8988T (cell line): ENCODE measurements around the gene MVB12B.

ENCODE experiments used
- DNase-seq: peaks from one replicate; pipeline ENCODE4 v3.0.0; 2011

The MVB12B gene

GRCh38 chr9:126388964-126389708, 62.5 kb downstream of the MVB12B start:
- no peak for DNase-seq

DNA sequence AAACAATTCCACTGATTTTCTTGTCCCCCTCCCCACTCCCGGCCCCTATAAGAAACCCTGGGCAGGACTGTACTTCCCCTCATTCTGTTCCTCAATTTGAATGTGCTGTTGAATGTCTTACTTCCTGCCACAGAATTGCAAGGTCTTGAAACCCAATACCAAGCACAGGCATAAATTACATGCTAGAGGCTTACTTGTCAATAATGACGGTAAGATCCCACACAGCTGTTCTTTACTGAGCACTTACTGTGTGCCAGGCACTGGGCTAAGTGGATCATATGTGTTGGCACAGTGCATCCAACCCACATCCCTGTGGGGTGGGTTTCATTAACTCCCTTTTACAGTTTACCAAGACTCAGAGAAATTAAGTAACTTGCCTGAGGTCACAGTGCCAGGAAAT, 63.4 kb downstream of the MVB12B start:
- DNase-seq: no peak

DNA sequence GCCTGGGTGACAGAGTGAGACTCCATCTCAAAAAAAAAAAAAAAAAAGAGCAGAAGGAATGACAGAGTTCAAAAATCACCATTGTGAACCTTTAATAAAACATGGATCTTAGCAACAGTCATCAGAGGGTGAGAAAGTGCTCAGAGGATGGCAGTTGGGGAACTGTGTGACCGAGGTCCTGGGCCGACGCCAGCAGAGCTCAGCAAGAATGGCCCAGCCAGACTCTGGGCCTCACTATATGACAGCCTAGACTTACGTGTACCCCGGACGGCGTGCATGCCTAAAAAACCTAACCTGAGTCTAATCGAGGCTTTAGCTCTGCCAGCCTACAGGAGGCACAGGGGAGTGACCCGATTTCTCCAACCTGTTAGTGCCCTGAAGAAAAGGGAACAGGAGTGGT, 64.3 kb downstream of the MVB12B start:
- no peak for DNase-seq

DNA sequence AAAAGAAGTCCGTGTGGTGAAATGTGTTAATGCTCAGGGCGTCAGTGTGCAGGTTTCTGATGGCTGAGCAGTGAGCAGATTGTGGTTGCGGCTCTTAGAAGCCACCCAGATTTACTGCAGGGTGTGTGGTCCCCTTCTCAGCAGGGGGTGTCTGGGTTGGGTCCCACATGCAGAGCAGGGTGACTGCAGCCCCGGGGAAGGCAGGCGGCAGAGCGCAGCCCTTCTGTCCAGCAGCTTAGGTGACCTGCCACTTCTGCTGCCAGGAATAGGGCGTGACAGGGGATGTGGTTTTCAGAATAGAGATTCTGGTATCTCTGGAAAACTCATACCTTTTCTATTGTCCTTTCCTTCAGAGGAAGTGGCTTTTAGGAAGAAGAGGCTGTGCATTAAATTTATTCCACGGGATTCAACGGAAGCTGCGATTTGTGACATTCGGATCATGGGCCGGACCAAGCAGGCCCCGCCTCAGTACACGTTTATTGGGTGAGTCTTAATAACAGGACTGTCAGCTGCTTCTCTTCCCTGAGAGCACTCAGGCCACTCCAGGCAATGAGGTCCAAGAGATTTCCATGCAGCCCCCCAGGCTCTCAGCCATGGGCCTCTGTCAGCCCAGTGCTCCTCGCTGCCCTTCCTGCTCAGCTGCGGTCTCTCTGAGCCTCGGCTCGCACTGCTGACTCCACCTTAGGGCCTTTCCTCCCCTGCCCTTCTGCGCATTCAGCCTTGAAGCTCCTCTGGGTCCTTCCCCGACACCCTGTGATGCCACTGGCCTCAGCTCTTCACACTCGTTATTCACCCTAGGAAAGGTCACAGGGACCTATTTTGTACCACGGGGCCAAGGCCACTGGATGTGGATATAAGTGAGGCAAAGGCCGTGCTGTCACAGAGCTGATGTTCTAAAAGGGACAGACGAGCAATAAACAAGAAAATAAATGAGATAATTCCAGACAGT, 65.4 kb downstream of the MVB12B start:
- DNase-seq: no peak

DNA sequence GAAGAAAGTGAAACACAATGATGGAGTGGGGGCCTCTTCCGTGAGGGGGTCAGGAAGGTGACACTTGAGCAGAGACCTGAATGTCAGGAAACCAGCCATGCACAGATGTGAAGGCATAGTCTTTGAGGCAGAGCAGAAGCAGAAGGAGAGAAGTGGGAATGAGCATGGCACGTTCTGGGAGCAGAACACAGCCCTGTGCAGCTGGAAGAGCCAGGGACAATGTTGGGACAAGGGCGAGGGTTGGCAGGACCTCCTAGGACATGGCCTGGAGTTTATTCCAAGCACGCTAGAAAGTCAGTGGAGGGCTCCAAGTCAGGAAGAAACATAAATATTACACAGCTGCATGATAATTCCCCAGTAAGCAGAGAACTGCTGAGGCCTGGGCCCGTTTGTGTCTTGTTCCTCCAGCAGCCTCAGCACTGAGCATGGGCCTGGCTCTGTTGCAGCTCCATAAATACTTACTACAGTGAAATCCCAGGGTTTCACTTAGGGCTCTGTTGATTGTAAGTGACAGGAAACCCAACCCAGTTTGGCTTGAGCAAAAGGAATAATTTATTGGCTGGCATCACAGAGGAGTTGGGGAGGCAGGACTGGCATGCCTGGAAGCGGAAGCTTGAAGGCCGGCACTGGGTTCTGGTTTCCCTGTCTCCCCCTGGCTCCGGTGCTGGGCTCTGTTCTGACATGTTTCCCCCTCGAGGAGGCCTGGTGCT, 66.2 kb downstream of the MVB12B start:
- DNase-seq: no peak

DNA sequence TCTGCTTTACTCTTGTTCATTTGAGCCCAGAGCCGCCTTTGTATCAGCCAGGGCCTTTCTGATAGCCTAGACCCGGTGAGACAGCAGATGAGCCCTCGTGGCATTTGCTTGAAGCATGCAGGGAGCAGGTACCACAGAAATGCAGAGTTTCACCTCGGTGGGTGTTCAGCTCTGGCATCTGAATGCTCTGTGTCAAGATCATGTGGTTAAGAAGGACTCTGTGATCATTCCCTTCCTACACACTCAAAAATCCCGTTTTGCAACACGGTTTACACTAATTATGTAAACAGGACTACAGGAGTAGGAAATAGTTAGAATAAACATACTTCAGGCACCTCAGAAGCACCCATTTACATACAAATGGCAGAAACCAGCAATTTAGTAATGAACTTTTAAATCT, 67.2 kb downstream of the MVB12B start:
- no peak for DNase-seq

GRCh38 chr9:126394802-126395201, 68.2 kb downstream of the MVB12B start:
- DNase-seq: no peak

DNA sequence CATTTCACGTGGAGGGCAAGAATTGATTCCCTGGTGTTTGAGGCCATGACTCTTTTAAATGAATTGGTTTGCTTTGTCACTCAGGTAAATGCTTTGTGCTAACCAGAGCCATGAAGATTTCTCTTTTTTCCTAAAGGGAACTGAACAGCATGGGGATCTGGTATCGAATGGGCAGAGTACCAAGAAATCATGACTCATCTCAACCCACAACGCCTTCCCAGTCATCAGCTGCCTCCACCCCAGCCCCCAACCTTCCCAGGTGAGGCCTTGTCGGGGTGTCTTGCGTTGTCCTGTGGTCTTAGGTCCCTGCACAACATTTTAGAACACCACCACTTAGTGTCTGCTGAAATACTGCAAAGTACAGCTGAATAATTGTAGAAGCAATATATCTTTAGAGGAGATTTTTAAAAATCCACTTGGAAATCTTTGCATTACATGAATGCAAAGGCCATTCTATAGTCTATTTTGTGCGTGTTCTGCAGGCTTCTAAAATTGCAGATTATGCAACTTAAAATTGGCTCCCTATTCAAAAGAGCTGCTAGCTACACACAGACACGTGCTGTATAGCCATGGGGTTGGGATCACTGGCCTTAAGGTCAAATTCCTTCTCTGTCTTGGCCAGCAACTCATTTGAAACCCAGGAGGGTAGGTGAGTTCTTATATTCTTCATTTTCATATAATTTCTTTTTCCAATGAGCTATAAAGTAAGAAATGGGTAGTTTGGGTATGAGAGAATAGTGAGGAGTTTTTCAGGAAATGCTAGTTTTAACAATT, 69.0 kb downstream of the MVB12B start:
- no peak for DNase-seq

GRCh38 chr9:126397056-126397455, 70.4 kb downstream of the MVB12B start:
- DNase-seq: no peak

DNA sequence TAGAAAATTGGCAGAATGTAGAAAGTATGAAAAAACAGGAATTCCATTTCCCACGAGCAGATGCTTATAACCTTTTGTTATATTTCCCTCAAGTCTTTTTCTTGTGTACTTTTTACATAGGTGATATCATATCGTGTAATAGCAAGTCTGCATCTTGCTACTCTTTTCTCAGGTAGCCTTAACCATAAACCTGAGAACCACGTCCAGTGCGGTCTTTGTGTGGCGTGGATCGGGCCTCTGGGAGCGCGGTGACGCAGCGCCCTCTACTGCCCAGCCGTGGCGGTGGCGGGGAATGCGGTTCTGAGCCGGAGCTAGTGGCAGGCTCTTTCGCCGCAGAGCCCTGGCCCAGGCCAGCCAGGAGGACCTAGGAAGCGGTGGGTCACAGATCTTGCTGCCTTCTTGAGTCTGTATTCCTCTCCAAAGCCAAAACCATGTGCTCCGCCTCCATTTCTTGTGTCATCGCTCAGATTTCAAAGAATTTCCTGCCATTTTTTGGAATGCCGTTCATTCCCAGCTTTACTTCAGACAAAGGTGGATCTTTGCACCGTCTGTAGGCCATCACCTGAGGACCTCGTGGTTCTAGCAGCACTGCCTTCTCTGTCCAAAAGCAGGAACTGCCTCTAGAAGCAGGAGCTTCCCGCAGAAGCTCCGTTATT, 71.9 kb downstream of the MVB12B start:
- peak; percentile 82 for DNase-seq

GRCh38 chr9:126399251-126399650, 72.6 kb downstream of the MVB12B start:
- DNase-seq: no peak

GRCh38 chr9:126399789-126400188, 73.2 kb downstream of the MVB12B start:
- DNase-seq: no peak

- DNase-seq: no peak
Measured at GRCh38 chr9:126400571-126400970, 73.9 kb downstream of the MVB12B start.

GRCh38 chr9:126401107-126401506, 74.5 kb downstream of the MVB12B start:
- no peak for DNase-seq

- no peak for DNase-seq
Measured at GRCh38 chr9:126401581-126401980, 75.0 kb downstream of the MVB12B start.

- no peak for DNase-seq
Measured at GRCh38 chr9:126403397-126403796, 76.8 kb downstream of the MVB12B start.

DNA sequence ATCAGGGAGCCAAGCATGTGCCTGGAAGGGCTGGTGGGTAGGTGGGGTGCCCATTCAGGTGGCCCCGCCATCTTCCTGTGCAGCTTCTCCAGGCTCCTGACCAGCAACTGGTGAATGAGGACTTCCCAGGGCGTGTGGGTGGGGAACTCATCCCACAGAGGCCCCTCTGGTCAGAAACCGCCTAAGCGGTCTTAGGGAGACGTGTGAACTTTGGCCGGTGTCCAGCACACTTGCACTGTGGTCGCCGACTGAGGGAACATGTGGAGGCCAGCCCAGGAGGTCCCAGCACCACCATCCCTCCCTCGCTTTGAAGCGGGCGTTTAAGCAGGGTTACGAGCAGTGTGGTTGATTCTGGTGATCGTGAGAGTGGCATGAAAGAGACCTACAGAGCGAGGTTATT, 77.8 kb downstream of the MVB12B start:
- DNase-seq: no peak

- DNase-seq: no peak
Measured at GRCh38 chr9:126406075-126406667, 79.5 kb downstream of the MVB12B start.

DNA sequence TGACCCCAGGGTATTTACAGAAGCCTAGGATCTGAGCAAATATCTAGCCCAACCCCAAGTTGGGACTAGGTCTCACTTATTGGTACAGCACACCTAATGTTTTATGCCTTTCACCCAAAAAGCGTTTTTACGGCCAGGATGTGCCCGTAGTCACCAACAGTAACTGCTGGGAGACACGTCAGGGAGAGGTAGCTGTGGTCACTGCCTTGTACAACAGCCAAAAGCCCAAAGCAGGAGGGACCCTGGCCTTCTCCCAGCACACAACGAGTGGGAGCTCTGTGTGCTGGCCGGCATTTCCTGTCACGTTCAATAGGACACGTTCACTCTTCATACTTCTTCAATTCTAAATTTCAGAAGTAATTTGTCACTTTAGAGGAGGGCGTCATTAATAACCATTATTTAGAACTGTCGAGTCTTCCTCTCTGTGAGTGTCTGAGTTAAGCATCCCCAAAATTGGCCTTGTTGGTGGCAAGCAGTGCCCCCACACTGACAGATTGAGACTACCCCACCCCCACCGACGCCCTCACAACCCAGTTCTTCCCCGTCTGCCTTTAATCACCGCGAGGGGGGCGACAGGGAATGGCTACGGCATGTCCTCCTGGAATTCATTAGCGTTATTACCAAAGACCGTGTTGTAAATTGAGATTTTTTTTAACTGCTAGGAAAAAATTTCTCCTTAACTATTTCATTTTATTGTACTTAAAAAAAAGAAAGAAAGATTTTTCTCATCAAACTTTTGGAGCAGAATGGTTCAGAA, 80.7 kb downstream of the MVB12B start:
- no peak for DNase-seq

DNA sequence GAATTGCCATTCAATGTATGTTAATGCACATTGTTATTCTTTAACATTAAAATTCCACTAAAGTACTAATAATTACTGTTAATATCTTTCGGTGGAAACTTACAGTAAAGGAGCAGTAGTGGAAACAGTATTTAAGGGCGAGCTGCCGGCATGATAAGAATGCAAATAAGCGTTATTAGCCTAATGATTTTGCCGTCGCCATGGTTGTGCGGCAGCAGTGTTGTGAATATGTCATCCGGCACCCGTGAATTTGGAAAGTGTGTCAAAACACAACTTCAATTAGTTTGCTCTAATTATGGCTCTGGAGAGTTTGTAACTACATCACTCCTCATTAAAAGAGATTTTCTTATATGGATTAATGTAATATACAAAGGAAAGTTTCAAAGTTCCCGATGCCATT, 81.4 kb downstream of the MVB12B start:
- DNase-seq: no peak

- DNase-seq: no peak
Measured at GRCh38 chr9:126410229-126410628, 83.6 kb downstream of the MVB12B start.
